ENCODE data around the gene ZPLD1.

ZPLD1 gene

GRCh38 chr3:102471001-102471400 lies 36.2 kb downstream of the ZPLD1 start:
- no peak for DNase-seq

GRCh38 chr3:102471491-102471890 lies 36.7 kb downstream of the ZPLD1 start:
- no peak for DNase-seq

- DNase-seq = no peak
Observed at GRCh38 chr3:102473648-102474047, 38.8 kb downstream of the ZPLD1 start.

GRCh38 chr3:102474207-102474606 lies 39.4 kb downstream of the ZPLD1 start:
- DNase-seq = no peak

- no peak for DNase-seq
Observed at GRCh38 chr3:102476198-102476597, 41.4 kb downstream of the ZPLD1 start.

- DNase-seq = no peak
Observed at GRCh38 chr3:102478160-102478559, 43.3 kb downstream of the ZPLD1 start.

GRCh38 chr3:102480139-102480538 lies 45.3 kb downstream of the ZPLD1 start:
- DNase-seq = no peak

GRCh38 chr3:102481050-102481449 lies 46.2 kb downstream of the ZPLD1 start:
- no peak for DNase-seq

- no peak for DNase-seq
Observed at GRCh38 chr3:102483556-102483955, 48.7 kb downstream of the ZPLD1 start.

- no peak for DNase-seq
Observed at GRCh38 chr3:102484363-102484762, 49.5 kb downstream of the ZPLD1 start.

- no peak for DNase-seq
Observed at GRCh38 chr3:102485701-102486100, 50.9 kb downstream of the ZPLD1 start.

GRCh38 chr3:102488331-102488730 lies 53.5 kb downstream of the ZPLD1 start:
- DNase-seq = no peak

GRCh38 chr3:102492300-102492699 lies 57.5 kb downstream of the ZPLD1 start:
- no peak for DNase-seq

- no peak for DNase-seq
Observed at GRCh38 chr3:102497571-102497970, 62.8 kb downstream of the ZPLD1 start.

- DNase-seq = no peak
Observed at GRCh38 chr3:102505542-102505941, 70.7 kb downstream of the ZPLD1 start.

- no peak for DNase-seq
Observed at GRCh38 chr3:102510663-102511062, 75.8 kb downstream of the ZPLD1 start.

GRCh38 chr3:102511168-102511567 lies 76.4 kb downstream of the ZPLD1 start:
- DNase-seq = no peak

GRCh38 chr3:102511639-102512038 lies 76.8 kb downstream of the ZPLD1 start:
- no peak for DNase-seq

- DNase-seq = no peak
Observed at GRCh38 chr3:102512734-102513504, 78.1 kb downstream of the ZPLD1 start.

GRCh38 chr3:102514241-102514640 lies 79.4 kb downstream of the ZPLD1 start:
- DNase-seq = no peak

GRCh38 chr3:102521246-102521645 lies 86.4 kb downstream of the ZPLD1 start:
- DNase-seq = no peak

GRCh38 chr3:102525624-102526023 lies 90.8 kb downstream of the ZPLD1 start:
- DNase-seq = no peak

GRCh38 chr3:102526865-102527264 lies 92.0 kb downstream of the ZPLD1 start:
- no peak for DNase-seq

GRCh38 chr3:102528727-102529126 lies 93.9 kb downstream of the ZPLD1 start:
- DNase-seq = no peak
